Prostate gland (tissue), 2 donors: ENCODE measurements around the gene AATK.

Experiments
- POLR2A ChIP-seq: fragments of 450-650 bp; IDR thresholded peaks from one replicate; pipeline ENCODE4 v1.6.1; 2016; ENCODE audit warnings: antibody characterized with exemption, mild to moderate bottlenecking
- POLR2AphosphoS5 ChIP-seq: sonication (generic); formaldehyde crosslinking; IDR thresholded peaks from one replicate; pipeline ENCODE4 v1.6.1; 2017; ENCODE audit warnings: antibody characterized with exemption
- TF ChIP-seq, protein P1 (sequence below), 4 experiments: fragments of 200-600 bp in 2 of 4; fragments of 450-650 bp in 2 of 4; sonication (generic) in 2 of 4; IDR thresholded peaks; 1 replicate in 3 of 4; 2 replicates in 1 of 4; pipeline ENCODE4 v1.5.1; 2016 to 2019; ENCODE audit warnings: antibody characterized with exemption in 4 of 4, mild to moderate bottlenecking in 2 of 4, moderate library complexity in 2 of 4

DNA sequence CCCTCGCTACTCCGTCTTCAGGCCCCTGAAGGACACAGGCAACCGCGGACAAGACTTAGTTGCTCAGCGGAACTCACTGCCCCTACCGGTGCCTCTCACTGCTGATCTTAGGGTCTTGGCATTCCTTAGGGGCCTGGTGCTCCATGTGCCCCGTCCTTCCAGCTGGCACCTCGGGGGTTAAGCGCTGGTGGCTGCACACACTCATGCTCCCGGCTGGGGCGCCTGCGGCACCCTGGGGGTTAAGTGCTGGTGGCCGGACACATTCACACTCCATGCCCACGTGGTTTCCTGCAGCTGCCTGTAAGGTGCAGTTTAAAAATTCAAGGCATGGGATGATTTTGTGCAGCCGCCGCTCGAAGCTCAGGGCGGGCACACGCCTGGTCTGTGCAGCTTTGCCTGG lies 86.0 kb downstream of the AATK start:
- TF ChIP-seq, protein P1, sequence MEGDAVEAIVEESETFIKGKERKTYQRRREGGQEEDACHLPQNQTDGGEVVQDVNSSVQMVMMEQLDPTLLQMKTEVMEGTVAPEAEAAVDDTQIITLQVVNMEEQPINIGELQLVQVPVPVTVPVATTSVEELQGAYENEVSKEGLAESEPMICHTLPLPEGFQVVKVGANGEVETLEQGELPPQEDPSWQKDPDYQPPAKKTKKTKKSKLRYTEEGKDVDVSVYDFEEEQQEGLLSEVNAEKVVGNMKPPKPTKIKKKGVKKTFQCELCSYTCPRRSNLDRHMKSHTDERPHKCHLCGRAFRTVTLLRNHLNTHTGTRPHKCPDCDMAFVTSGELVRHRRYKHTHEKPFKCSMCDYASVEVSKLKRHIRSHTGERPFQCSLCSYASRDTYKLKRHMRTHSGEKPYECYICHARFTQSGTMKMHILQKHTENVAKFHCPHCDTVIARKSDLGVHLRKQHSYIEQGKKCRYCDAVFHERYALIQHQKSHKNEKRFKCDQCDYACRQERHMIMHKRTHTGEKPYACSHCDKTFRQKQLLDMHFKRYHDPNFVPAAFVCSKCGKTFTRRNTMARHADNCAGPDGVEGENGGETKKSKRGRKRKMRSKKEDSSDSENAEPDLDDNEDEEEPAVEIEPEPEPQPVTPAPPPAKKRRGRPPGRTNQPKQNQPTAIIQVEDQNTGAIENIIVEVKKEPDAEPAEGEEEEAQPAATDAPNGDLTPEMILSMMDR (IDR thresholded peaks at IDR 0.05): no peak
- TF ChIP-seq POLR2A (no peak), POLR2AphosphoS5 (no peak)
